ENCODE data around the gene ZNF530. TPM values are rescaled to one million over a fixed set of nuclear protein-coding genes. Genes with fewer than 3 reads are reported as not detected.

ZNF530 gene
- total RNA-seq (1 to 10 TPM; 2.3 to 2.5 TPM), polyA plus RNA-seq (1 to 10 TPM in 1 of 2 donors, not detected in 1; 1.6 TPM)
- long read RNA-seq, donor 1, partial matches to known transcripts: 0 of 3 reads
- long read RNA-seq, donor 1, other reads (novel, unspliced or antisense): 1 of 3 reads
- long read RNA-seq, donor 2: 0 reads

DNA sequence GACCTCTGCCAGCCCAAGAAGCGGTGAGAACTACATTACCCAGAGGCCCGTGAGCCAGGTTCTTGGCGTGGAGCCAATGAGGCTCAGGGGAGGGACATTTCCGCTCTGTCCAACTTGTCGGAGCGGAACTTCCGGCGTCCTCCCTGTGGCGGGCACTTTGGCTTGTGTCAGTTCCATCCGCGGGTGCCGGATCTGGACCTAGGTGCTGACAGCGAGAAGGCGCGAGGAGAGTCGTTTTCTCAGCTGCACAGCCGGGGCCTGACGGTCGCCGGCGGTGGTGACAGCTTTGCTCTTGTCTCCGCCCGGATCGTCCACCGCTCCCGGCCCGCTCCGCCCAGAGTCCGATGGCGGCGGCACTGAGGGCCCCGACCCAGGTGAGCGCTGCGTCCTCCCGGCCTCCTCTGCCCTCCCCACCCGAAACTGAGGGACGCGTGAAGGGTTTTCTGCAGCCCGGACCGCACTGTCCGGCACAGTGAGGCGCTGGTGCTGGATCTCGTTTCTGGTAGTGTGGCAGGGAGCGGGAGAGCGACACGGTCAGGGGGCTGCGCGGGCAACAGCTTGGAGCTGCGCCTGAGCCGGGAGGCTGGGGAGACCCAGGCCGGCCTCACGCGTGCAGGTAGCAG lies at the start of gene ZNF530:
Gene ZNF530 (plus strand): TSS at position 125 of the 623 bp plus-strand sequence. CDS start 4,461 bp downstream, outside the sequence.
- Histone ChIP-seq H3K36me3 (ENCODE audit: control insufficient read depth in 1 of 2, insufficient read depth in 2 of 2, low read length in 1 of 2) (peaks cover 3 to 8% of the 10 kb centered on the region in 2 donors), H3K4me1 (ENCODE audit: control insufficient read depth in 1 of 2, insufficient read depth in 2 of 2, low read length in 2 of 2) (no peaks in the 10 kb centered on the region), H3K4me3 (ENCODE audit: low read length in 2 of 2) (peak within 1 kb of the TSS; percentile 36 to 47), H3K9me3 (ENCODE audit: control insufficient read depth, low read length) (peaks cover 11% of the 10 kb centered on the region), H3K27me3 (ENCODE audit: control insufficient read depth in 1 of 2, insufficient read depth in 2 of 2, low read length in 1 of 2) (no peaks in the 10 kb centered on the region), H3K27ac (ENCODE audit: low read depth in 1 of 2, low read length in 2 of 2) (no peak within 1 kb of the TSS)
- intact Hi-C loops (cut with DNase I): no loop called here
- 0 to 1% methylated on average over 53 of the region's 53 CpGs for WGBS, 2 donors
- ATAC-seq (ENCODE audit: low FRiP score) (peak; percentile 96), DNase-seq (peak; percentile 96 to 98)

DNA sequence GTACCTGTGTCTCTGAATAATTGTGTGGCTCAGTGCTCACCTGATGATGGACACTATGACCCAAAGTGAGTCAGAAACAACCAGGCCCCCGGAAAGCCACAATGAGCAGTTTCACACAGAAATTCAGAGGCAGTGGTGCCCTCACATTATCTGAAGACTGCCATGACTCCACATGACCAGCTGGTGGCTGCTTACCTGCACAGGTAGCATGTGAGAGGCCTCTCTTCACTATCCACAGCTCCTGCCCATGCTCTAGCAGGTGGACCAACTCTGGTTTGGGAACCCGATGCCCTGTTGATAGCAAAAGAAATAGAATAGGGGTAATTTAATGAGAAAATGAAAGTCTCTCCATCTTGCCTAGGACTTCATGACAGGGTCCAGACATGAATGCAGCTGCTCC lies 47.3 kb upstream of the ZNF530 start:
- DNase-seq (no peak), ATAC-seq (ENCODE audit: low FRiP score) (no peak)
- H3K4me3 ChIP-seq (ENCODE audit: low read length in 2 of 2): no peak overlapping the region
- intact Hi-C loops (cut with DNase I): no loop called here
- peaks cover 17 to 37% of the 10 kb centered on the region in 2 donors for H3K36me3 ChIP-seq (ENCODE audit: control insufficient read depth in 1 of 2, insufficient read depth in 2 of 2, low read length in 1 of 2)
- H3K27ac ChIP-seq (ENCODE audit: low read depth in 1 of 2, low read length in 2 of 2): no peak overlapping the region
- H3K9me3 ChIP-seq (ENCODE audit: control insufficient read depth, low read length): peaks cover 48% of the 10 kb centered on the region
- H3K4me1 ChIP-seq (ENCODE audit: control insufficient read depth in 1 of 2, insufficient read depth in 2 of 2, low read length in 2 of 2): no peaks in the 10 kb centered on the region
- no peaks in the 10 kb centered on the region for H3K27me3 ChIP-seq (ENCODE audit: control insufficient read depth in 1 of 2, insufficient read depth in 2 of 2, low read length in 1 of 2)
- 97 to 98% methylated on average over 2 of the region's 2 CpGs for WGBS, 2 donors

DNA sequence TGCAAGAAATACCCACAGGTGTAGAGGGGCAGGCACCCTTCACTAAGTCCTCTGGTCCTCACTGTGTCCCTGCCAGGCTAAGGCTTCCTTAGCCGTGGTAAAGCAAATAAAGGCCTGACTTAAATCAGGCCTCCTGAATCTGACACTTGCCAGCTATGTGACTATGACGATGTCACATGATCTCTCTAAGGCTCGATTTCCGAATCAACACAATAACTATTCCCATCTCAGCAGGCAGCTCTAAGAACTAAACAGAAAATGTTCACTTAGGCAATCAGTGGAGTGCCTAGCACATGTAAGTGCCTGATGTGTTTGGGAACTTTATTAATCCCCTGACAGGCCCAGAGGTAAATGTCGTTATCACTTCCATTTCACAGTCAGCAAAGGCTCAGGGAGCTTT lies 42.0 kb upstream of the ZNF530 start:
- DNase-seq (no peak), ATAC-seq (ENCODE audit: low FRiP score) (no peak)
- intact Hi-C loops (cut with DNase I): no loop called here
- H3K4me1 ChIP-seq (ENCODE audit: control insufficient read depth in 1 of 2, insufficient read depth in 2 of 2, low read length in 2 of 2): peaks cover 0 to 2% of the 10 kb centered on the region in 2 donors
- no peaks in the 10 kb centered on the region for H3K27me3 ChIP-seq (ENCODE audit: control insufficient read depth in 1 of 2, insufficient read depth in 2 of 2, low read length in 1 of 2)
- peaks cover 22% of the 10 kb centered on the region for H3K9me3 ChIP-seq (ENCODE audit: control insufficient read depth, low read length)
- H3K36me3 ChIP-seq (ENCODE audit: control insufficient read depth in 1 of 2, insufficient read depth in 2 of 2, low read length in 1 of 2): peaks cover 0 to 14% of the 10 kb centered on the region in 2 donors
- WGBS, 2 donors: 78 to 81% methylated on average over 5 of the region's 5 CpGs
- no peak overlapping the region for H3K4me3 ChIP-seq (ENCODE audit: low read length in 2 of 2)
- H3K27ac ChIP-seq (ENCODE audit: low read depth in 1 of 2, low read length in 2 of 2): no peak overlapping the region

DNA sequence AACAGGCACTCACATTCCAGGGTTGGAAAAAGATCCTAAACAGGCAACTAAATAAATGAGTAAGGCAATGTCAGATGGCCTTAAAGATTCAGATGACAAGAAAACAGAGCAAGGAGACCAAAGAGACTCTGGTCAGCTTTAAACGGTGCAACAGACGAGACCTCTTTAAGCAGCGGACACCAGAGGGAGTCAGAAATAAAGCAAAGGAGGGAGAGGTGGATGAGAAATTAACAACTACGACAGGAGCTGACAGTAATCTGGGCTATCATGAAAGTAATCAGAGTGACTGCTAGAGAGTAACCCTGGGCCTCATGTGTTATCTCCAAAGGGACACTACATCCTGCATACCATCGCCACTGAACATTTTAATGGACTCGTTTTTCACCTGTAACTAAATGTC lies 41.2 kb upstream of the ZNF530 start:
- Histone ChIP-seq H3K4me1 (ENCODE audit: control insufficient read depth in 1 of 2, insufficient read depth in 2 of 2, low read length in 2 of 2) (peaks cover 0 to 2% of the 10 kb centered on the region in 2 donors), H3K9me3 (ENCODE audit: control insufficient read depth, low read length) (peaks cover 16% of the 10 kb centered on the region), H3K4me3 (ENCODE audit: low read length in 2 of 2) (peak overlapping the region; percentile 8 to 87), H3K27ac (ENCODE audit: low read depth in 1 of 2, low read length in 2 of 2) (no peak overlapping the region), H3K27me3 (ENCODE audit: control insufficient read depth in 1 of 2, insufficient read depth in 2 of 2, low read length in 1 of 2) (no peaks in the 10 kb centered on the region), H3K36me3 (ENCODE audit: control insufficient read depth in 1 of 2, insufficient read depth in 2 of 2, low read length in 1 of 2) (peaks cover 0 to 10% of the 10 kb centered on the region in 2 donors)
- WGBS, 2 donors: 20 to 30% methylated on average over 6 of the region's 6 CpGs
- ATAC-seq (ENCODE audit: low FRiP score) (no peak), DNase-seq (no peak)
- intact Hi-C loops (cut with DNase I): no loop called here

DNA sequence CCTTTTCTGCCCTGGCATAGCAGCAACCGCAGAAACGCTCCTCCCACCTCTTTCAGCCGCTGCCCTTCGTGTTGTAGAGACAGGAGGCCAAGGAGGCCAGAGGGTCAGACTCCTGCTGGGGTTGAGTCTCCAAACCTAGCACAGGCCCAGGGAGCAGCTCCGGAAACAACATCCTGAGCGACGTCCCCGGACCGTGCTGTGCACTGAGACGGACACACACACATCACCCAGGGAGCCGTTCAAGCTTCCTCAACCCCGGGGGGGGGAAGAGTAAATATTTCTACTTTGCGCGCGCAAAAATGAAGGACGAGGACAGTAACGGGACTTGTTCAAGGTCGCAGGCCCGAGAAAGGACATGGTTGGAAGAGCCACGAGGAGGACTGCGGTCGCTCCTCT lies 40.7 kb upstream of the ZNF530 start:
- intact Hi-C loops (cut with DNase I): no loop called here

DNA sequence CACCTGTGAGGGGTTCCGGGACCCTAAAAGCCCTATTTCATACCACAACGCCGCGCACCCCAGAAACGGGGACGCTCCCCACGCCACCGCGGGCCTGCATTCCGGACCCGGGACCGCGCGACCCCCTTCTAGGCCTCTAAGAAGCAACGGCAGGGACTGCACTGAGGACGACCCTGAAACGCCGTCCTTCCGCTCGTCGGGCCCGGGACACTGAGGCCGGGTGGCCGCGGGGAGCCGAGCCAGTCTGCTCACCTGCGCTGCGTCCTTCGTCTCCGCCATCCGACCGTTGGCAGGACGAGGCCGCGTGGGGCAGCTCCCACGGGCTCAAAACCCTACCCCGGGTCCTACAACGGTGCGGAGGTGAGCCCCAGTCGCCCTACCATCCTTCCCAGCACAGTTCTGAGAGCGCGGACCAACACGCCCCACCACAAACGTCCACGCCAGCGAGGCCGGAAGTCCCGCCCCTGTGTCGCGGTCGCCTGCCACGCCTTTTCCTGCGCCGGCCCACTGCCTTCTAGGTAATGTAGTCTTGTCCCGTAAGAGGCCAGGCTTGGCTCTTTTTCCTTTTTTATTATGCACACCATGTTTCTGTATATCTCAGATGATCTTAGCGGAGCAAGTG lies 40.2 kb upstream of the ZNF530 start, which contains the start of gene ZNF550:
Gene ZNF550 (minus strand): TSS at position 460 of the 622 bp plus-strand sequence. CDS start 181 bp downstream, at position 279.
- intact Hi-C loops (cut with DNase I): no loop called here

More for the DNA sequence above, 40.7 kb upstream of the ZNF530 start:
- H3K9me3 ChIP-seq (ENCODE audit: control insufficient read depth, low read length): peaks cover 15% of the 10 kb centered on the region
- ATAC-seq (ENCODE audit: low FRiP score) (no peak), DNase-seq (no peak)
- H3K4me3 ChIP-seq (ENCODE audit: low read length in 2 of 2): peak overlapping the region; percentile 8 to 87
- peaks cover 0 to 10% of the 10 kb centered on the region in 2 donors for H3K36me3 ChIP-seq (ENCODE audit: control insufficient read depth in 1 of 2, insufficient read depth in 2 of 2, low read length in 1 of 2)
- WGBS, 2 donors: 0% methylated on average over 22 of the region's 22 CpGs
- H3K4me1 ChIP-seq (ENCODE audit: control insufficient read depth in 1 of 2, insufficient read depth in 2 of 2, low read length in 2 of 2): peaks cover 0 to 2% of the 10 kb centered on the region in 2 donors
- H3K27ac ChIP-seq (ENCODE audit: low read depth in 1 of 2, low read length in 2 of 2): no peak overlapping the region
- no peaks in the 10 kb centered on the region for H3K27me3 ChIP-seq (ENCODE audit: control insufficient read depth in 1 of 2, insufficient read depth in 2 of 2, low read length in 1 of 2)

DNA sequence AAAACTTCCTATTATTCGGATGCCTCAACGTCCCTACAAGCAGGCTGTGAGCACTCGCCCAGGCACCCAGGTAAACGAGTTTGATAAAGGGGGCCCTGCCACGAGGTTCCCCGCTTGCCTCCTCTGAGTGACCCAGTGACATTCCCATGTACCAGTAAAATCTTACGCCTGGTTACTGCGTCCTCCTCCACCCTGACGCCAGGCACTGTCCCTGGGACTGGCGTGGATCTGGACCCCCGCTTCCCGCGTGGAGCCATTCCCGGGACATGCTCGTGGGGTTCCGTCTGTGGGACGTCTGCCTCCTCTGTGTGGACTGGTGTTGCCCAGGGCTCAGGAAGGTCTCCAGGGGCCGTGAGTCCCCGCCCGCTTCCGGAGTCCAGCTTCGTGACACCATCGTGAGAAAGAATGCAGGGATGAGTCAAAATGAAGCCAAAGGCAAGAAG lies 39.6 kb upstream of the ZNF530 start:
- Histone ChIP-seq H3K36me3 (ENCODE audit: control insufficient read depth in 1 of 2, insufficient read depth in 2 of 2, low read length in 1 of 2) (peaks cover 0 to 3% of the 10 kb centered on the region in 2 donors), H3K27ac (ENCODE audit: low read depth in 1 of 2, low read length in 2 of 2) (no peak overlapping the region), H3K9me3 (ENCODE audit: control insufficient read depth, low read length) (peaks cover 11% of the 10 kb centered on the region), H3K27me3 (ENCODE audit: control insufficient read depth in 1 of 2, insufficient read depth in 2 of 2, low read length in 1 of 2) (no peaks in the 10 kb centered on the region), H3K4me1 (ENCODE audit: control insufficient read depth in 1 of 2, insufficient read depth in 2 of 2, low read length in 2 of 2) (peaks cover 0 to 2% of the 10 kb centered on the region in 2 donors), H3K4me3 (ENCODE audit: low read length in 2 of 2) (peak overlapping the region; percentile 5 to 87)
- peak; percentile 46 to 80 for DNase-seq
- 16 to 20% methylated on average over 23 of the region's 23 CpGs for WGBS, 2 donors
- peak; percentile 49 for ATAC-seq (ENCODE audit: low FRiP score)
- intact Hi-C loops (cut with DNase I): no loop called here

More for the DNA sequence above, 40.2 kb upstream of the ZNF530 start, which contains the start of gene ZNF550:
- Histone ChIP-seq H3K4me3 (ENCODE audit: low read length in 2 of 2) (peak within 1 kb of the TSS; percentile 8 to 87), H3K27ac (ENCODE audit: low read depth in 1 of 2, low read length in 2 of 2) (no peak within 1 kb of the TSS), H3K27me3 (ENCODE audit: control insufficient read depth in 1 of 2, insufficient read depth in 2 of 2, low read length in 1 of 2) (no peaks in the 10 kb centered on the region), H3K36me3 (ENCODE audit: control insufficient read depth in 1 of 2, insufficient read depth in 2 of 2, low read length in 1 of 2) (peaks cover 0 to 5% of the 10 kb centered on the region in 2 donors), H3K9me3 (ENCODE audit: control insufficient read depth, low read length) (peaks cover 12% of the 10 kb centered on the region), H3K4me1 (ENCODE audit: control insufficient read depth in 1 of 2, insufficient read depth in 2 of 2, low read length in 2 of 2) (peaks cover 0 to 2% of the 10 kb centered on the region in 2 donors)
- ATAC-seq (ENCODE audit: low FRiP score) (peak; percentile 98), DNase-seq (peak; percentile 94 to 97)
- 1% methylated on average over 49 to 56 of the region's 56 CpGs for WGBS, 2 donors

DNA sequence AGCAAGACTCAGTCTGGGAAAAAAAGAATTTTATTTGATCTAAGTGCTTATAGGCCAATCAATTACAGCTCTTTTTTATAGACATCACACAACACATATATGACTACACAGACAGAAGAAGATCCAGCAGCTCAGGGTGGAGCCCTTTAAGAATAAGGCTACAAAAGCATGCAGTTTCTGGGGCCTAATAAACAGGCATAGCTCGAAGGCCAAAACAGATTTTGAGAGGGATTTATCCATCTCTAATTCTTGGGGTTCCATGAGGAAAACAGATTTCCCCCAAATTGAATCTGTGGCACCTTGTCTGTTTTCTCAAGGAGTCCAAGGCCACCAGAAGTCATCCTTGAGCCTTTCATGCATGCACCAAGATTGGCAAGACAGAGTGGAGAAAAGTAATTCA lies 36.1 kb upstream of the ZNF530 start:
- no peak overlapping the region for H3K27ac ChIP-seq (ENCODE audit: low read depth in 1 of 2, low read length in 2 of 2)
- peaks cover 0 to 2% of the 10 kb centered on the region in 2 donors for H3K4me1 ChIP-seq (ENCODE audit: control insufficient read depth in 1 of 2, insufficient read depth in 2 of 2, low read length in 2 of 2)
- no peaks in the 10 kb centered on the region for H3K36me3 ChIP-seq (ENCODE audit: control insufficient read depth in 1 of 2, insufficient read depth in 2 of 2, low read length in 1 of 2)
- WGBS, 2 donors: 57 to 68% methylated on average over 1 of the region's 1 CpG
- DNase-seq (no peak), ATAC-seq (ENCODE audit: low FRiP score) (no peak)
- H3K4me3 ChIP-seq (ENCODE audit: low read length in 2 of 2): no peak overlapping the region
- no peaks in the 10 kb centered on the region for H3K27me3 ChIP-seq (ENCODE audit: control insufficient read depth in 1 of 2, insufficient read depth in 2 of 2, low read length in 1 of 2)
- H3K9me3 ChIP-seq (ENCODE audit: control insufficient read depth, low read length): peaks cover 19% of the 10 kb centered on the region
- intact Hi-C loops (cut with DNase I): no loop called here

Measured in aorta (tissue), 5 donors.